Fibroblast of pulmonary artery (primary cell): ENCODE measurements around the gene SLC31A2.
"Not testable (repeated sequence)": the region's sequence is repeated elsewhere in the genome, so short reads cannot be mapped to it uniquely, and the experiment has no call there.

Experiments used
- DNase-seq: peaks from one replicate; pipeline ENCODE4 v3.0.0-alpha.2; 2010; ENCODE audit warnings: low read depth
- H3K4me3 ChIP-seq: replicated peaks from 2 replicates; pipeline ENCODE4 v1.5.1; 2011; ENCODE audit warnings: low read depth, mild to moderate bottlenecking, control low read depth, low read length, moderate library complexity
- CTCF ChIP-seq: IDR thresholded peaks from 2 replicates; pipeline ENCODE4 v1.5.1; 2011; ENCODE audit warnings: mild to moderate bottlenecking, control low read depth, low read length, inconsistent platforms; ENCODE audit errors: missing control alignments

SLC31A2 gene

GRCh38 chr9:113150670-113151611 lies at the start of gene SLC31A2:
SLC31A2 (plus strand) TSS chr9:113151007; CDS start chr9:113151075, 68 bp downstream.
- no peak for TF ChIP-seq CTCF
- H3K4me3 ChIP-seq: peak within 1 kb of the TSS; percentile 92
- peak; percentile 79 for DNase-seq

- not testable (repeated sequence) for DNase-seq, H3K4me3 ChIP-seq
Observed at GRCh38 chr9:113105345-113105744, 45.5 kb upstream of the SLC31A2 start.

- not testable (repeated sequence) for H3K4me3 ChIP-seq, DNase-seq
Observed at GRCh38 chr9:113111065-113111951, 39.5 kb upstream of the SLC31A2 start.

GRCh38 chr9:113112706-113113510 lies 37.9 kb upstream of the SLC31A2 start:
- DNase-seq, H3K4me3 ChIP-seq: not testable (repeated sequence)
- TF ChIP-seq CTCF: peak; percentile 5

GRCh38 chr9:113118829-113119228 lies 32.0 kb upstream of the SLC31A2 start:
- not testable (repeated sequence) for H3K4me3 ChIP-seq, DNase-seq

GRCh38 chr9:113125386-113126035 lies 25.3 kb upstream of the SLC31A2 start:
- TF ChIP-seq CTCF: no peak
- no peak for DNase-seq
- H3K4me3 ChIP-seq: no peak overlapping the region

- no peak for DNase-seq
- no peak overlapping the region for H3K4me3 ChIP-seq
- TF ChIP-seq CTCF: no peak
Observed at GRCh38 chr9:113129466-113129865, 21.3 kb upstream of the SLC31A2 start.
